Retina (tissue), 1 donor: ENCODE measurements around the gene STYXL1.
"Not testable (repeated sequence)": the region's sequence is repeated elsewhere in the genome, so short reads cannot be mapped to it uniquely, and the experiment has no call there.

Experiments
- DNase-seq: peaks from one replicate; pipeline ENCODE4 v3.0.0-alpha.2; 2016

Gene STYXL1

GRCh38 chr7:76023002-76023401 lies 24.8 kb downstream of the STYXL1 start:
- DNase-seq: no peak

GRCh38 chr7:76022026-76022780 lies 25.6 kb downstream of the STYXL1 start:
- no peak for DNase-seq

- peak; percentile 79 for DNase-seq
These were observed 27.6 kb downstream of the STYXL1 start for GRCh38 chr7:76020031-76020714.

- DNase-seq: not testable (repeated sequence)
These were observed 29.3 kb downstream of the STYXL1 start for GRCh38 chr7:76018520-76018919.

GRCh38 chr7:76016191-76016947 lies 31.4 kb downstream of the STYXL1 start:
- DNase-seq: no peak

- DNase-seq: no peak
These were observed 36.3 kb downstream of the STYXL1 start for GRCh38 chr7:76011442-76011861.

GRCh38 chr7:76009672-76010600 lies 37.9 kb downstream of the STYXL1 start:
- DNase-seq: no peak

- DNase-seq: no peak
These were observed 39.6 kb downstream of the STYXL1 start for GRCh38 chr7:76008156-76008687.

- DNase-seq: not testable (repeated sequence)
These were observed 42.8 kb downstream of the STYXL1 start for GRCh38 chr7:76005004-76005403.

- DNase-seq: no peak
These were observed 44.4 kb downstream of the STYXL1 start for GRCh38 chr7:76003351-76003750.

GRCh38 chr7:76002822-76003221 lies 45.0 kb downstream of the STYXL1 start:
- DNase-seq: no peak

- DNase-seq: no peak
These were observed 45.7 kb downstream of the STYXL1 start for GRCh38 chr7:76002139-76002538.

- no peak for DNase-seq
These were observed 47.2 kb downstream of the STYXL1 start for GRCh38 chr7:76000566-76000965.

GRCh38 chr7:75998038-75998437 lies 49.8 kb downstream of the STYXL1 start:
- no peak for DNase-seq

- no peak for DNase-seq
These were observed 51.3 kb downstream of the STYXL1 start for GRCh38 chr7:75996476-75996875.

GRCh38 chr7:75995996-75996395 lies 51.8 kb downstream of the STYXL1 start:
- DNase-seq: no peak

- DNase-seq: no peak
These were observed 52.7 kb downstream of the STYXL1 start for GRCh38 chr7:75995052-75995471.

GRCh38 chr7:75994388-75995051 lies 53.3 kb downstream of the STYXL1 start, which contains the start of gene TMEM120A:
Gene TMEM120A (minus strand): TSS chr7:75994595. CDS start chr7:75994570, 25 bp downstream.
- DNase-seq: peak; percentile 93

GRCh38 chr7:75993689-75994387 lies 54.0 kb downstream of the STYXL1 start:
- peak; percentile 87 for DNase-seq

GRCh38 chr7:75992083-75992755 lies 55.6 kb downstream of the STYXL1 start:
- no peak for DNase-seq
